ENCODE measurements around the gene ARHGAP9.

The ARHGAP9 gene

GRCh38 chr12:57489157-57489641, 9.5 kb upstream of the ARHGAP9 start:
- Histone ChIP-seq H3K9me3 (ENCODE audit: insufficient read depth, low read length) (no peaks in the 10 kb centered on the region), H2AFZ (ENCODE audit: low read depth, low read length, severe bottlenecking) (no peak overlapping the region), H3K9me2 (replicated peaks; ENCODE audit: insufficient read depth, low read length) (no peaks in the 10 kb centered on the region), H4K20me1 (ENCODE audit: low read depth, low read length) (no peaks in the 10 kb centered on the region), H3K79me2 (ENCODE audit: insufficient read depth, low read length) (peaks cover 30% of the 10 kb centered on the region), H3K36me3 (ENCODE audit: low read length) (peaks cover 16% of the 10 kb centered on the region), H3K27ac (ENCODE audit: low read depth, low read length) (no peak overlapping the region), H3K27me3 (ENCODE audit: low read length) (no peaks in the 10 kb centered on the region), H3K4me3 (ENCODE audit: insufficient read depth, low read length, poor library complexity, severe bottlenecking) (peak overlapping the region; percentile 78), H3F3A (ENCODE audit: insufficient read depth) (0 out of 2 replicates have a peak, but pooled peaks cover 5% of the 10 kb centered on the region), H3K4me2 (ENCODE audit: low read depth, low read length, poor library complexity, severe bottlenecking) (peak overlapping the region; percentile 81), H3K9ac (ENCODE audit: low read length) (peak overlapping the region; percentile 82)
- TF ChIP-seq CTCF (IDR thresholded peaks at IDR 0.05; ENCODE audit: insufficient read depth, low read length, poor library complexity, severe bottlenecking) (no peak), EZH2phosphoT487 (conservative IDR thresholded peaks at IDR 0.05; ENCODE audit: low read length) (no peak)

- no peak overlapping the region for H2AFZ ChIP-seq (ENCODE audit: low read depth, low read length, severe bottlenecking)
- H3K36me3 ChIP-seq (ENCODE audit: low read length): peaks cover 16% of the 10 kb centered on the region
- no peaks in the 10 kb centered on the region for H3K9me2 ChIP-seq (replicated peaks; ENCODE audit: insufficient read depth, low read length)
- peak overlapping the region; percentile 78 for H3K4me3 ChIP-seq (ENCODE audit: insufficient read depth, low read length, poor library complexity, severe bottlenecking)
- 0 out of 2 replicates have a peak, but pooled peaks cover 5% of the 10 kb centered on the region for H3F3A ChIP-seq (ENCODE audit: insufficient read depth)
- H3K9ac ChIP-seq (ENCODE audit: low read length): peak overlapping the region; percentile 82
- H3K27ac ChIP-seq (ENCODE audit: low read depth, low read length): peak overlapping the region; percentile 51
- TF ChIP-seq EZH2phosphoT487 (conservative IDR thresholded peaks at IDR 0.05; ENCODE audit: low read length) (no peak), CTCF (IDR thresholded peaks at IDR 0.05; ENCODE audit: insufficient read depth, low read length, poor library complexity, severe bottlenecking) (no peak)
- peaks cover 30% of the 10 kb centered on the region for H3K79me2 ChIP-seq (ENCODE audit: insufficient read depth, low read length)
- H3K9me3 ChIP-seq (ENCODE audit: insufficient read depth, low read length): no peaks in the 10 kb centered on the region
- no peaks in the 10 kb centered on the region for H3K27me3 ChIP-seq (ENCODE audit: low read length)
- H4K20me1 ChIP-seq (ENCODE audit: low read depth, low read length): no peaks in the 10 kb centered on the region
- H3K4me2 ChIP-seq (ENCODE audit: low read depth, low read length, poor library complexity, severe bottlenecking): peak overlapping the region; percentile 81
Observed at GRCh38 chr12:57488402-57489156, 8.9 kb upstream of the ARHGAP9 start.

GRCh38 chr12:57487597-57488401, 8.1 kb upstream of the ARHGAP9 start, which contains the start of gene MARS1:
MARS1 (plus strand) TSS chr12:57488068; CDS start chr12:57488091, 23 bp downstream.
- Histone ChIP-seq H3F3A (ENCODE audit: insufficient read depth) (0 out of 2 replicates have a peak, but pooled peaks cover 3% of the 10 kb centered on the region), H3K9me3 (ENCODE audit: insufficient read depth, low read length) (no peaks in the 10 kb centered on the region), H3K27ac (ENCODE audit: low read depth, low read length) (peak within 1 kb of the TSS; percentile 51), H3K4me2 (ENCODE audit: low read depth, low read length, poor library complexity, severe bottlenecking) (peak within 1 kb of the TSS; percentile 81), H3K27me3 (ENCODE audit: low read length) (no peaks in the 10 kb centered on the region), H4K20me1 (ENCODE audit: low read depth, low read length) (no peaks in the 10 kb centered on the region), H2AFZ (ENCODE audit: low read depth, low read length, severe bottlenecking) (peak within 1 kb of the TSS; percentile 75), H3K9ac (ENCODE audit: low read length) (peak within 1 kb of the TSS; percentile 82), H3K36me3 (ENCODE audit: low read length) (peaks cover 14% of the 10 kb centered on the region), H3K9me2 (replicated peaks; ENCODE audit: insufficient read depth, low read length) (no peaks in the 10 kb centered on the region), H3K4me3 (ENCODE audit: insufficient read depth, low read length, poor library complexity, severe bottlenecking) (peak within 1 kb of the TSS; percentile 78), H3K79me2 (ENCODE audit: insufficient read depth, low read length) (peaks cover 30% of the 10 kb centered on the region)
- peak; percentile 24 for TF ChIP-seq CTCF (IDR thresholded peaks at IDR 0.05; ENCODE audit: insufficient read depth, low read length, poor library complexity, severe bottlenecking)
- TF ChIP-seq EZH2phosphoT487 (conservative IDR thresholded peaks at IDR 0.05; ENCODE audit: low read length): no peak

All from SU-DHL-6 (cell line).